Measurements from ENCODE around the gene G0S2. TPM values are rescaled to one million over a fixed set of nuclear protein-coding genes. Genes with fewer than 3 reads are reported as not detected.
A peak's percentile ranks its signal among the peaks of the same experiment; 100 is the strongest.

Gene G0S2
- total and polyA plus RNA-seq, 9 of the 15 experiments (the other 6 are each of a cell fraction or from before 2014, with no cell fraction given): 0.18 to 65.6 (median 11.4) TPM

GRCh38 chr1:209659909-209660308, 15.3 kb upstream of the G0S2 start (continued):
- TF ChIP-seq, protein P1, sequence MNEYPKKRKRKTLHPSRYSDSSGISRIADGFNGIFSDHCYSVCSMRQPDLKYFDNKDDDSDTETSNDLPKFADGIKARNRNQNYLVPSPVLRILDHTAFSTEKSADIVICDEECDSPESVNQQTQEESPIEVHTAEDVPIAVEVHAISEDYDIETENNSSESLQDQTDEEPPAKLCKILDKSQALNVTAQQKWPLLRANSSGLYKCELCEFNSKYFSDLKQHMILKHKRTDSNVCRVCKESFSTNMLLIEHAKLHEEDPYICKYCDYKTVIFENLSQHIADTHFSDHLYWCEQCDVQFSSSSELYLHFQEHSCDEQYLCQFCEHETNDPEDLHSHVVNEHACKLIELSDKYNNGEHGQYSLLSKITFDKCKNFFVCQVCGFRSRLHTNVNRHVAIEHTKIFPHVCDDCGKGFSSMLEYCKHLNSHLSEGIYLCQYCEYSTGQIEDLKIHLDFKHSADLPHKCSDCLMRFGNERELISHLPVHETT (CRISPR knock-in tag; conservative IDR thresholded peaks at IDR 0.05 in 1 of 2, IDR thresholded peaks at IDR 0.05 in 1 of 2): no peak
- TF ChIP-seq ETV1 (tag; conservative IDR thresholded peaks at IDR 0.05; ENCODE audit: low read depth): peak; percentile 95
- peak; percentile 22; the same call in 1 of the 2 replicates for TF ChIP-seq CREM (IDR thresholded peaks at IDR 0.05; ENCODE audit: low read depth)
- no peak for TF ChIP-seq ZBTB8A (IDR thresholded peaks at IDR 0.05; ENCODE audit: partially characterized antibody)
- TF ChIP-seq MEIS2 (IDR thresholded peaks at IDR 0.05; ENCODE audit: partially characterized antibody): peak; percentile 63
- TF ChIP-seq, protein P2, sequence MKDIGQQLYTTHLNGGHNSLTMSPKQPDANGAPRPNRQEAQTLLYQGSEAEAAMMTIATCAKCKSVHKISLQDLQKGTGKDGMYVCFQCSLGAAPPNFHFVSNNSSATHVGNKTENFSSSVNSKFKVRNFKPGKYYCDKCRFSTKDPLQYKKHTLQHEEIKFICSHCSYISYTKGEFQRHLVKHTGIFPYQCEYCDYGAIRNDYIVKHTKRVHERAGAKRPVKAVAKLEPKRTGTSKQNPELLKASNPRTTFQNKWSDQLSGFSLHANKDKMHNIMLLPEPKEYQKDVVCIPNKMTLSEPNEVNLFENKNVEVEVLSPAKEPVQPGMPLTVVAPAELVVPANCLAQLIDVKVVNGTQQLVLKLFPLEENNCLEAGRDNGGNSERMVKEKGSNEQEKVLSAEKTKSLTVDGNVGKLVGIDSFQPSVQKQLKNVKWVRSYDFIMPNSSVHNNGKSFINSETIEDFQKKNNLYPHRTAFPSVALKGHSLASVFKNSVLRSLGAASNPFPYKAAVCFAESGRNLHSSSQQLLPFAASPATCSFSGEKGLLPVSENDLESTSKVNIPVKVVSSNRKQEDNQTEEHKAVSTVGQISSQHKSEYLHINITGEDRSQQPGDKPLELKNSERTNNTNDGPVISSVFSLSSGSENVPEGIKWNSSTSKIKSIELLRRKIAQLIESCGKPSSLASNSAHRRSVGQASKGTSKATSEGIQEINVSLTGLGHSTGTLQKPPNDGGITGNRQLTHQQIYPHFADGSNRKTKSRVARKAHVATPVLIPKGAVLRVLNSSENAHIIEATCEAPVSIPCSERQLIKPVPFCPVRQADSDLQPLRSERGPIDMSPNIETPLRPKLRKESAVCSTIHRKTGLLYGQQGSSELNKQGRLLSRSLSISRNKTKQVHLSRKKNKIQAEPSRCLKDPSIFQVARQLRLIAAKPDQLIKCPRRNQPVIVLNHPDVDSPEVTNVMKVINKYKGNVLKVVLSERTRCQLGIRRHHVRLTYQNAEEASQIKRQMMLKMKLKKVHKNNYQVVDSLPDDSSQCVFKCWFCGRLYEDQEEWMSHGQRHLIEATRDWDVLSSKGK (CRISPR knock-in tag; IDR thresholded peaks at IDR 0.05): no peak
- peak; percentile 39; the same call in 1 of the 2 replicates for TF ChIP-seq SOX6 (IDR thresholded peaks at IDR 0.05)
- no peak for TF ChIP-seq OTX1 (CRISPR knock-in tag; IDR thresholded peaks at IDR 0.05)
- no peak for TF ChIP-seq NR2C2 (CRISPR knock-in tag; IDR thresholded peaks at IDR 0.05)
- peak; percentile 85; the same call in 1 of the 2 replicates for TF ChIP-seq NR2C2 (tag; IDR thresholded peaks at IDR 0.05)
- TF ChIP-seq ZBTB9 (CRISPR knock-in tag; IDR thresholded peaks at IDR 0.05): no peak
- TF ChIP-seq SPI1 (IDR thresholded peaks at IDR 0.05; ENCODE audit: borderline replicate concordance, low read depth, low read length): peak; percentile 27; the same call in 1 of the 2 replicates
- TF ChIP-seq KHSRP (IDR thresholded peaks at IDR 0.05): no peak
- TF ChIP-seq ILF3 (IDR thresholded peaks at IDR 0.05; ENCODE audit: borderline replicate concordance): no peak

All from K562 (cell line).